Fibroblast of the conjunctiva (primary cell): ENCODE measurements around the gene SERPING1.

ENCODE experiments used
- DNase-seq: peaks from one replicate; pipeline ENCODE4 v3.0.0-alpha.2; 2010; ENCODE audit warnings: low read depth

Gene SERPING1

GRCh38 chr11:57597916-57598830 is 688 bp downstream of the SERPING1 start:
- peak; percentile 65 for DNase-seq

DNA sequence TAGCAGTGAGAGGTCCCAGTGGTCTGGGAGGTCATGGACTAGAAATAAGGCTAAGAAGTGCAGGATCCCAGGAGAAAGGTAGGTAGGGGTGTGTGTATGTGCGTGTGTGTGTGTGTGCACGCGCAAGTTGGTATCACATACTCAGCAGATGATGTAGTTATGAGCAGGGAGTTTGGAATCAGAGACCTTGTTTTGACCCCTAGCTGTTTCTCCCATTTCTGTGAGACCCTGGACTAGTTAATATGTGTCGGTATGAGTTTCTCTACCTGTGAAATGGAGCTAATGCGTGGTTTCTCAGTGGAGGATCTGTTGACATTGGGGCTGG is 1.3 kb downstream of the SERPING1 start:
- DNase-seq, result no peak

GRCh38 chr11:57599381-57599780 is 1.9 kb downstream of the SERPING1 start:
- no peak for DNase-seq

DNA sequence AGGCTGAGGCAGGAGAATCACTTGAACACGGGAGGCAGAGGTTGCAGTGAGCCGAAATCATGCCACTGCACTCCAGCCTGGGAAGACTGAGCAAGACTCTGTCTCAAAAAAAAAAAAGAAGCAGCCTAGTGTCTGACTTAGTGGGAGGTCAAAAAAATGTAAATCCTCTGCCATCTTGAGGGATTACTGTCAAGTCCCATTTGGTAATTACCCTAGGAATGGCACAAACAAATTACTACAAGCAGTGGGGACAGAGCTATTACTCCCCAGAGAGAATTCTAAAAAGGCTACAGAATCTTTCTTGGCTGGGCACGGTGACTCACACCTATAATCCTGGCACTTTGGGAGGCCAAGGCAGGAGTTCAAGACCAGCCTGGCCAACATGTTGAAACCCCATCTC is 3.8 kb downstream of the SERPING1 start:
- no peak for DNase-seq

- DNase-seq, result no peak
Observed at GRCh38 chr11:57604296-57605027, 7.0 kb downstream of the SERPING1 start.

DNA sequence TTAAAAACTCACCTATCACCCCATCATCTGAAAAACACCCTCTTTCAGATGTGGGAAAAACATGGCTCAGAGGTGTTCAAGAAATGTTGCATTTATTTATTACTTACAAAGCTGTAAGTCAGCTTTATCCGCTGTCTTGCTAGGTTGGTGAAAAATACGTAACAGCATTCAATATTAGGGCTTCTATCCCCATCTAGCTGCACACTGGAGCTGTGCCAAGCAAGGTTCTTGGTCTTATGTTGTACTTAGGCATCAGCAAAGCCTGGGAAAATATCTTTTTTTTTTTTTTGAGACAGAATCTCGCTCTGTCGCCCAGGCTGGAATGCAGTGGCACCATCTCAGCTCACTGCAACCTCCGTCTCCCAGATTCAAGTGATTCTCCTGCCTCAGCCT is 7.5 kb downstream of the SERPING1 start:
- no peak for DNase-seq

GRCh38 chr11:57610170-57610569 is 12.7 kb downstream of the SERPING1 start:
- DNase-seq, result no peak

GRCh38 chr11:57614234-57614772 is 16.8 kb downstream of the SERPING1 start:
- no peak for DNase-seq

DNA sequence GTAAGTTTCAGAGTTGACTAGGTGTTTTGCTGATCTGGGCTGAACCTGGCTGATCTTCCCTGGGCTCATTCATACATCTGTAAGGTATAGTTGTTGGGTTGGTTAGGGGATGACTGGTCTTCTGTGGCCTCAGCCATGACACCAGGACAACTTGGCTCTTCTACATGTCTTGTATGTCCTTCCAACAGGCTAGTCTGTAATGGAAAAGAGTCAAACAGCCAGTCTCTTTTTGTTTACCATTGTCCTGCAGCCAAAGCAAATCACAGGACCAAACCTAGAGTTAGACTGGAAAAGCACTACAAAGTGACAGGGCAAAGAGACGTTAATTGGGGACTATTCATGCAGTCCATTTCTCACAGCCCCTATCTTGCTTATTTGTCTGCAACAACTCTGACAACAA is 17.8 kb downstream of the SERPING1 start:
- DNase-seq, result no peak

DNA sequence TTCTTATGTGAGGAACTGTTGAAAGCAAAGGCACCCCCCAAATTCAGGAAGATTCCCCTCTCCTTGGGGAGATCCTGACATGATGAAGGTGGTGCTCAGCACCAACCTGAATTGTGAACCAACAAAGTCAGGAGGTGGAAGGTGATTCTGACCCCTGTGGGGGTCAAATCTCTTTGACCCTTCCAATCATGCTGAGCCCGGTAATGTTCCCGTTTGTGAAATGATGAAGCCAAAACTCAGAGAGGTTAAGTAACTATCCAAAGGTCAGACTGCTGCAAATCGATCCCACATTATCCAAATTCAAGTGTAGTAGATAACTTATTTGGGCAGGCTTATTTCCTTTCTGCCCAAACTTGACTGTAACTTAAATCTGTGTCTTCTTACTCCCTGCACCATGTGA is 19.1 kb downstream of the SERPING1 start:
- no peak for DNase-seq

- no peak for DNase-seq
Observed at GRCh38 chr11:57618438-57618837, 21.0 kb downstream of the SERPING1 start.

DNA sequence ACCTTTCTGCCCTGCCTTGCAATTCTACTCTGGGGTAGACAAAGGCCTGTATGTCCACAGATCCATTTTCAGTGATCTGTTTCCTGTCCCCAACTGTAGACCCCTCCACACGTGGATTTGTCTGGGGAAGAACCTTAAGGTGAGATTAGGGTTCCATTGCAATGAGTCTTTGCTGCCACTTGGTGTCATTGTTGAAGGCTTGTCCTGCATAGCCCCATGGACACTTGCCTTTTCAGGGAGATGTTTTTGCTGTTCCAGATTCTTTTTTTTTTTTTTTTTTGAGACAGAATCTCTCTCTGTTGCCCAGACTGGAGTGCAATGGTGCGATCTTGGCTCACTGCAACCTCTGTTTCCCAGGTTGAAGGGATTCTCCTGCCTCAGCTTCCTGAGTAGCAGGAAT is 21.8 kb downstream of the SERPING1 start:
- no peak for DNase-seq

- DNase-seq, result no peak
Observed at GRCh38 chr11:57620467-57620866, 23.0 kb downstream of the SERPING1 start.

DNA sequence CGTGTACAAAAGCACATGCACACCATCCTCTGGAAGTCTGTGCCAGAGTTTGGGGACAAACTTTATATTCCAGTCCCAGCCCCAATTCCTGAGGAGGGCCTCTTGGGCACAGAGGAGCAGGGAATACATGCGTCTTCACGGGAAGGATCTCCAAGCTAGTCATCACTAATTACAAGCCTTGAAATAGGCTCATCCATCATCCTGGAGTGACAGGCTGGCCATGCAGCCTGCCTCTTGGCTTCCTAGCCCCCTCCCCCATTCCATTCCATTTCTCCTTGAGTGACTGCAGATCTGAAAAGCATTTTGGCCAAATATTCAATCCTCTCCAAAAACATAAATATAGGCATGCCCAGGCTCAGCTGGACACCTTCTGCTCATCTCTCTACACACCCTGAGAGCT is 24.8 kb downstream of the SERPING1 start:
- no peak for DNase-seq

DNA sequence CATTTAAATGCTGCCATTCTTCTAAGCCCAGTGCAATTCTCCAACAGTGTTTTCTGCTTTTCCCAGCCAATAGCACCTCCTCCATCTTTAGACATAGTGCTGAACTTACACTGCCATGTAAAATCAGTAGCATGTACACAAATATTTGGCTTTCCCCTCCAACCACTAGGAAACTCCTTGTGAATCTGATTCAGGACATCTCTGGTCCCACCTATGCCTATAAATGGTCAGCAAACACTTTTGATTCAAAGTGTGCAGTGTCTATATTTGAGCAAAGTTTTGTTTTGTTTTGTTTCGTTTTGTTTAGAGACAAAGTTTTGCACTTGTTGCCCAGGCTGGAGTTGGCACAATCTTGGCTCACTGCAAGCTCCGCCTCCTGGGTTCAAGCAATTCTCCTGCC is 27.4 kb downstream of the SERPING1 start:
- no peak for DNase-seq

DNA sequence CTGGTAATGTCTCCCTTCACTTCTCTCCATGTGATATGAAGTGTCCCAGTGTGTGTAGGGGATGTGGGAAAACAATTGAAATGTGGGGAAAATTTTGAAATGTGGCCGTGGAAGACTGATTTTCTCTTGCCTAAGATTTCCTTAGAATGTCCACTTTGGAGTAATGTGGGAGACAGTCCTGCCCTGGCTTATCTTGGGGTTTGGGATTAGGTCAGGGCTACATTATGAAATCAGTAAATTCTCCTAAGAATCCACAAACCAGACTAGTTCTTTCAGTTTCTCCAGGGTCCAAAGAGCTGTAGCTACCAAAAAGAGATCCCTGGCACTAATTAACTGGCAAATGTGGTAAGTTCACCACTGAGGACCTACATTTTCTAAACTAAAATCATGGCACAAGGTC is 29.4 kb downstream of the SERPING1 start:
- DNase-seq, result no peak

GRCh38 chr11:57630171-57630570 is 32.7 kb downstream of the SERPING1 start:
- DNase-seq, result no peak

GRCh38 chr11:57632116-57632515 is 34.6 kb downstream of the SERPING1 start:
- no peak for DNase-seq

- no peak for DNase-seq
Observed at GRCh38 chr11:57633394-57634070, 36.0 kb downstream of the SERPING1 start.

GRCh38 chr11:57634311-57634710 is 36.8 kb downstream of the SERPING1 start:
- DNase-seq, result no peak

DNA sequence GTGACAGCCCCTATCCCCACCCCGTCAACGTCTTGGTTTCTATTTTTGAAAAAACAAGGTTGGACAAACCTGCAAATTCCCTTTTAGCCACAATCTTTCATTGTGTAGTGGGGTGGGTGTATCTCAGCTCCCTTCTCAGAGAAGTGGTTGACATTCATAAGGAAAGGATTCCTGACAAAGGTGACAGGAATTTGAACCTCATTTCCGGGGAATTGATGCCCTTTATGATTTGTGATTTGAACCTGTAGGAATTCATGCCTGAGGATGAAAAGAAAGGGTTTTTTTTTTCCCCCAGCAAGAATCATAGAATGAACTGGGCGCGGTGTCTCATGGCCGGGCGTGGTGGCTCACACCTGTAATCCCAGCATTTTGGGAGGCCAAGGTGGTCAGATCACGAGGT is 37.8 kb downstream of the SERPING1 start:
- DNase-seq, result no peak

- no peak for DNase-seq
Observed at GRCh38 chr11:57637626-57638004, 40.1 kb downstream of the SERPING1 start.
